HepG2 (cell line): ENCODE measurements around the gene ABCC3. TPM values are rescaled to one million over a fixed set of nuclear protein-coding genes. Genes with fewer than 3 reads are reported as not detected.
A peak's percentile ranks its signal among the peaks of the same experiment; 100 is the strongest.

Experiments used
- ESRRA ChIP-seq: sonication (generic); formaldehyde crosslinking; IDR thresholded peaks from 2 replicates; pipeline ENCODE4 v1.5.1; 2020; ENCODE audit warnings: mild to moderate bottlenecking, low read depth, missing genetic modification reagents
- FOXM1 ChIP-seq: sonication (generic); formaldehyde crosslinking; IDR thresholded peaks from 2 replicates; pipeline ENCODE4 v1.5.0; 2020; ENCODE audit warnings: missing genetic modification reagents
- HOXA3 ChIP-seq: sonication (generic); formaldehyde crosslinking; IDR thresholded peaks from 2 replicates; pipeline ENCODE4 v1.5.0; 2020; ENCODE audit warnings: missing genetic modification reagents
- MIER2 ChIP-seq: IDR thresholded peaks from 2 replicates; pipeline ENCODE4 v1.6.1; 2016; ENCODE audit warnings: missing biosample characterization, missing genetic modification reagents
- NFKBIZ ChIP-seq: IDR thresholded peaks from 2 replicates; pipeline ENCODE4 v1.6.1; 2018; ENCODE audit warnings: missing genetic modification reagents, missing compliant biosample characterization
- POGZ ChIP-seq: sonication (generic); formaldehyde crosslinking; IDR thresholded peaks from 2 replicates; pipeline ENCODE4 v1.4.0; 2020; ENCODE audit warnings: mild to moderate bottlenecking, missing genetic modification reagents
- SALL1 ChIP-seq: sonication (generic); formaldehyde crosslinking; IDR thresholded peaks from 2 replicates; pipeline ENCODE4 v1.8.0; 2022; ENCODE audit warnings: mild to moderate bottlenecking, missing genetic modification reagents
- TCF12 ChIP-seq, 2 experiments: fragments of 450-650 bp in 1 of 2; sonication (generic) in 1 of 2; formaldehyde crosslinking in 1 of 2; IDR thresholded peaks; 2 replicates each; pipeline versions ENCODE4 v1.6.1 to v1.8.0; 2017 to 2022; ENCODE audit warnings: antibody characterized with exemption in 1 of 2, mild to moderate bottlenecking in 1 of 2, missing genetic modification reagents in 1 of 2, moderate library complexity in 1 of 2
- ZMAT3 ChIP-seq: sonication (generic); formaldehyde crosslinking; conservative IDR thresholded peaks from 2 replicates; pipeline ENCODE4 v1.7.0; 2021; ENCODE audit warnings: missing genetic modification reagents
- ZNF10 ChIP-seq: sonication (generic); formaldehyde crosslinking; IDR thresholded peaks from 2 replicates; pipeline ENCODE4 v1.4.0; 2020; ENCODE audit warnings: mild to moderate bottlenecking, low read depth, missing genetic modification reagents, borderline replicate concordance
- ZNF354B ChIP-seq: sonication (generic); formaldehyde crosslinking; IDR thresholded peaks from 2 replicates; pipeline ENCODE4 v1.8.0; 2022; ENCODE audit warnings: mild to moderate bottlenecking, missing genetic modification reagents
- ZNF557 ChIP-seq: sonication (generic); formaldehyde crosslinking; IDR thresholded peaks from 2 replicates; pipeline ENCODE4 v1.4.0; 2020; ENCODE audit warnings: missing genetic modification reagents
- ZNF564 ChIP-seq: sonication (generic); formaldehyde crosslinking; IDR thresholded peaks from 2 replicates; pipeline ENCODE4 v1.8.1; 2023; ENCODE audit warnings: mild to moderate bottlenecking, missing genetic modification reagents
- polyA plus RNA-seq, 8 experiments: library from polyadenylated mRNA; depleted of rRNA in 3 of 8; stranded (reverse) in 7 of 8; unstranded in 1 of 8; fragments of >200 nt; fragmentation: Illumina TruSeq in 4 of 8; extraction: Trizol in 4 of 8; gene quantifications; 2 replicates each; pipeline versions ENCODE4 v1.2.1 to v1.2.3, GENCODE V29; 2011 to 2016; ENCODE audit warnings: low read depth in 4 of 8, missing spikeins in 1 of 8, mixed read lengths in 1 of 8; ENCODE audit not compliant: insufficient read depth in 1 of 8
- total RNA-seq, 5 experiments: library from RNA; depleted of rRNA; stranded (reverse); fragments of >200 nt; fragmentation: Illumina TruSeq; extraction: Trizol; gene quantifications; 2 replicates each; pipeline ENCODE4 v1.2.3, GENCODE V29; 2016; ENCODE audit warnings: low read depth in 1 of 5
- TF ChIP-seq, protein P1 (sequence below): sonication (generic); formaldehyde crosslinking; IDR thresholded peaks from 2 replicates; pipeline ENCODE4 v1.9.0; 2022; ENCODE audit warnings: low read depth, missing genetic modification reagents
- TF ChIP-seq, protein P2 (sequence below): IDR thresholded peaks from 2 replicates; pipeline ENCODE4 v1.6.1; 2012; ENCODE audit warnings: low read depth, low read length, improper control_type of control experiment
- TF ChIP-seq, protein P3 (sequence below): sonication (generic); formaldehyde crosslinking; IDR thresholded peaks from 2 replicates; pipeline ENCODE4 v1.4.0; 2020; ENCODE audit warnings: low read depth, mild to moderate bottlenecking, missing genetic modification reagents
- TF ChIP-seq, protein P4 (sequence below): sonication (generic); formaldehyde crosslinking; IDR thresholded peaks from 2 replicates; pipeline ENCODE4 v1.5.0; 2020; ENCODE audit warnings: missing genetic modification reagents
- TF ChIP-seq, protein P5 (sequence below): fragments of 450-650 bp; IDR thresholded peaks from 2 replicates; pipeline ENCODE4 v1.6.1; 2017
- TF ChIP-seq, protein P6 (sequence below): sonication (generic); formaldehyde crosslinking; IDR thresholded peaks from 2 replicates; pipeline ENCODE4 v1.5.0; 2020; ENCODE audit warnings: mild to moderate bottlenecking, missing genetic modification reagents

ABCC3 gene
- total and polyA plus RNA-seq, 2 of the 13 experiments (the other 11 are each of a cell fraction or from before 2014, with no cell fraction given) = 25.2 to 50.7 TPM

DNA sequence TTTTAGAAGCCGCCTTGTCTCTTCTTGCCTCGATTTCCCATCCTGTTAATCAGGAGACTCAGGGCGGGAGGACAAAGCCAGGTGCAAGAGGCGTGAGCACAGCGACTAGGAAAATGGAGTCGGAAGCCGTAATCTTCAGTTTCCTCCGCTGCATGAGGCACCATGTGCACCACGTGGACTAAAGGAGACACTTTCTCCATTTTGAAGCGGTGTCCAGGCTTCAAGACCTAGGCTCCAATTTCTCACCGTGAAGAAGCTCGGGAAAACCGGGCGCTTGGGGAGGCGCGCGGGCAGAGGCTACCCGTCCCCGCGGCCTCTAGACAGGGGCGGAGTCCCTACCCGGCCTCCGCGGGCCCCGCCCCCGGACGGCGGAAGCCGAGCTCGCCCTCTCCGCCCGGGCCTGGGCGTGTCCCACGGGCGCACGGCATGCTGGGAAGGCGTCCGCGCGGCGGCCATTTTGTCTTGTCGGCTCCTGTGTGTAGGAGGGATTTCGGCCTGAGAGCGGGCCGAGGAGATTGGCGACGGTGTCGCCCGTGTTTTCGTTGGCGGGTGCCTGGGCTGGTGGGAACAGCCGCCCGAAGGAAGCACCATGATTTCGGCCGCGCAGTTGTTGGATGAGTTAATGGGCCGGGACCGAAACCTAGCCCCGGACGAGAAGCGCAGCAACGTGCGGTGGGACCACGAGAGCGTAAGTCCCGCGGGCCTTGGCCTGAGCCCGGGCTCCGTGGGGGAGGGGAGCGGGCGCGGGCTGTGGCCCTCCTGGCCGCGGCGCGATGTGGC is 84.7 kb downstream of the ABCC3 start, which contains the start of gene LUC7L3 (continued):
- peak; percentile 75; the same call in 1 of the 2 replicates for TF ChIP-seq NFKBIZ (CRISPR knock-in tag)
- TF ChIP-seq, protein P1, sequence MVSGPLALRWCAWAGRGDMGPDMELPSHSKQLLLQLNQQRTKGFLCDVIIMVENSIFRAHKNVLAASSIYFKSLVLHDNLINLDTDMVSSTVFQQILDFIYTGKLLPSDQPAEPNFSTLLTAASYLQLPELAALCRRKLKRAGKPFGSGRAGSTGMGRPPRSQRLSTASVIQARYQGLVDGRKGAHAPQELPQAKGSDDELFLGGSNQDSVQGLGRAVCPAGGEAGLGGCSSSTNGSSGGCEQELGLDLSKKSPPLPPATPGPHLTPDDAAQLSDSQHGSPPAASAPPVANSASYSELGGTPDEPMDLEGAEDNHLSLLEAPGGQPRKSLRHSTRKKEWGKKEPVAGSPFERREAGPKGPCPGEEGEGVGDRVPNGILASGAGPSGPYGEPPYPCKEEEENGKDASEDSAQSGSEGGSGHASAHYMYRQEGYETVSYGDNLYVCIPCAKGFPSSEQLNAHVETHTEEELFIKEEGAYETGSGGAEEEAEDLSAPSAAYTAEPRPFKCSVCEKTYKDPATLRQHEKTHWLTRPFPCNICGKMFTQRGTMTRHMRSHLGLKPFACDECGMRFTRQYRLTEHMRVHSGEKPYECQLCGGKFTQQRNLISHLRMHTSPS = peak; percentile 56; the same call in 1 of the 2 replicates
- TF ChIP-seq ZNF564 (CRISPR knock-in tag) = peak; percentile 86; the same call in 1 of the 2 replicates
- peak; percentile 94 for TF ChIP-seq SALL1 (CRISPR knock-in tag)
- TF ChIP-seq, protein P2, sequence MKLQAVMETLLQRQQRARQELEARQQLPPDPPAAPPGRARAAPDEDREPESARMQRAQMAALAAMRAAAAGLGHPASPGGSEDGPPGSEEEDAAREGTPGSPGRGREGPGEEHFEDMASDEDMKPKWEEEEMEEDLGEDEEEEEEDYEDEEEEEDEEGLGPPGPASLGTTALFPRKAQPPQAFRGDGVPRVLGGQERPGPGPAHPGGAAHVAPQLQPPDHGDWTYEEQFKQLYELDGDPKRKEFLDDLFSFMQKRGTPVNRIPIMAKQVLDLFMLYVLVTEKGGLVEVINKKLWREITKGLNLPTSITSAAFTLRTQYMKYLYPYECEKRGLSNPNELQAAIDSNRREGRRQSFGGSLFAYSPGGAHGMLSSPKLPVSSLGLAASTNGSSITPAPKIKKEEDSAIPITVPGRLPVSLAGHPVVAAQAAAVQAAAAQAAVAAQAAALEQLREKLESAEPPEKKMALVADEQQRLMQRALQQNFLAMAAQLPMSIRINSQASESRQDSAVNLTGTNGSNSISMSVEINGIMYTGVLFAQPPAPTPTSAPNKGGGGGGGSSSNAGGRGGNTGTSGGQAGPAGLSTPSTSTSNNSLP = no peak
- no peak; the same call in none of the 2 replicates for TF ChIP-seq MIER2 (CRISPR knock-in tag)
- TF ChIP-seq ZNF10 (CRISPR knock-in tag) = no peak
- TF ChIP-seq FOXM1 (CRISPR knock-in tag) = no peak
- TF ChIP-seq ZNF557 = no peak
- TF ChIP-seq HOXA3 = peak; percentile 99
- peak; percentile 96 for TF ChIP-seq POGZ (CRISPR knock-in tag)
- TF ChIP-seq, protein P3, sequence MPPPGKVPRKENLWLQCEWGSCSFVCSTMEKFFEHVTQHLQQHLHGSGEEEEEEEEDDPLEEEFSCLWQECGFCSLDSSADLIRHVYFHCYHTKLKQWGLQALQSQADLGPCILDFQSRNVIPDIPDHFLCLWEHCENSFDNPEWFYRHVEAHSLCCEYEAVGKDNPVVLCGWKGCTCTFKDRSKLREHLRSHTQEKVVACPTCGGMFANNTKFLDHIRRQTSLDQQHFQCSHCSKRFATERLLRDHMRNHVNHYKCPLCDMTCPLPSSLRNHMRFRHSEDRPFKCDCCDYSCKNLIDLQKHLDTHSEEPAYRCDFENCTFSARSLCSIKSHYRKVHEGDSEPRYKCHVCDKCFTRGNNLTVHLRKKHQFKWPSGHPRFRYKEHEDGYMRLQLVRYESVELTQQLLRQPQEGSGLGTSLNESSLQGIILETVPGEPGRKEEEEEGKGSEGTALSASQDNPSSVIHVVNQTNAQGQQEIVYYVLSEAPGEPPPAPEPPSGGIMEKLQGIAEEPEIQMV (CRISPR knock-in tag) = peak; percentile 43; the same call in 1 of the 2 replicates
- TF ChIP-seq ZMAT3 (CRISPR knock-in tag) = no peak; the same call in none of the 2 replicates
- TF ChIP-seq TCF12 (IDR thresholded peaks at IDR 0.05) = no peak
- no peak for TF ChIP-seq TCF12 (CRISPR knock-in tag; IDR thresholded peaks at IDR 0.05)
- peak; percentile 44; the same call in 1 of the 2 replicates for TF ChIP-seq ZNF354B (CRISPR knock-in tag)
- TF ChIP-seq, protein P4, sequence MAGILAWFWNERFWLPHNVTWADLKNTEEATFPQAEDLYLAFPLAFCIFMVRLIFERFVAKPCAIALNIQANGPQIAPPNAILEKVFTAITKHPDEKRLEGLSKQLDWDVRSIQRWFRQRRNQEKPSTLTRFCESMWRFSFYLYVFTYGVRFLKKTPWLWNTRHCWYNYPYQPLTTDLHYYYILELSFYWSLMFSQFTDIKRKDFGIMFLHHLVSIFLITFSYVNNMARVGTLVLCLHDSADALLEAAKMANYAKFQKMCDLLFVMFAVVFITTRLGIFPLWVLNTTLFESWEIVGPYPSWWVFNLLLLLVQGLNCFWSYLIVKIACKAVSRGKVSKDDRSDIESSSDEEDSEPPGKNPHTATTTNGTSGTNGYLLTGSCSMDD (CRISPR knock-in tag) = peak; percentile 56; the same call in 1 of the 2 replicates
- TF ChIP-seq, protein P5, sequence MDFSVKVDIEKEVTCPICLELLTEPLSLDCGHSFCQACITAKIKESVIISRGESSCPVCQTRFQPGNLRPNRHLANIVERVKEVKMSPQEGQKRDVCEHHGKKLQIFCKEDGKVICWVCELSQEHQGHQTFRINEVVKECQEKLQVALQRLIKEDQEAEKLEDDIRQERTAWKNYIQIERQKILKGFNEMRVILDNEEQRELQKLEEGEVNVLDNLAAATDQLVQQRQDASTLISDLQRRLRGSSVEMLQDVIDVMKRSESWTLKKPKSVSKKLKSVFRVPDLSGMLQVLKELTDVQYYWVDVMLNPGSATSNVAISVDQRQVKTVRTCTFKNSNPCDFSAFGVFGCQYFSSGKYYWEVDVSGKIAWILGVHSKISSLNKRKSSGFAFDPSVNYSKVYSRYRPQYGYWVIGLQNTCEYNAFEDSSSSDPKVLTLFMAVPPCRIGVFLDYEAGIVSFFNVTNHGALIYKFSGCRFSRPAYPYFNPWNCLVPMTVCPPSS = no peak
- TF ChIP-seq, protein P6, sequence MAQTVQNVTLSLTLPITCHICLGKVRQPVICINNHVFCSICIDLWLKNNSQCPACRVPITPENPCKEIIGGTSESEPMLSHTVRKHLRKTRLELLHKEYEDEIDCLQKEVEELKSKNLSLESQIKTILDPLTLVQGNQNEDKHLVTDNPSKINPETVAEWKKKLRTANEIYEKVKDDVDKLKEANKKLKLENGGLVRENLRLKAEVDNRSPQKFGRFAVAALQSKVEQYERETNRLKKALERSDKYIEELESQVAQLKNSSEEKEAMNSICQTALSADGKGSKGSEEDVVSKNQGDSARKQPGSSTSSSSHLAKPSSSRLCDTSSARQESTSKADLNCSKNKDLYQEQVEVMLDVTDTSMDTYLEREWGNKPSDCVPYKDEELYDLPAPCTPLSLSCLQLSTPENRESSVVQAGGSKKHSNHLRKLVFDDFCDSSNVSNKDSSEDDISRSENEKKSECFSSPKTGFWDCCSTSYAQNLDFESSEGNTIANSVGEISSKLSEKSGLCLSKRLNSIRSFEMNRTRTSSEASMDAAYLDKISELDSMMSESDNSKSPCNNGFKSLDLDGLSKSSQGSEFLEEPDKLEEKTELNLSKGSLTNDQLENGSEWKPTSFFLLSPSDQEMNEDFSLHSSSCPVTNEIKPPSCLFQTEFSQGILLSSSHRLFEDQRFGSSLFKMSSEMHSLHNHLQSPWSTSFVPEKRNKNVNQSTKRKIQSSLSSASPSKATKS = no peak
- TF ChIP-seq ESRRA (CRISPR knock-in tag) = no peak; the same call in 1 of the 2 replicates
